GM12878 (cell line): Measurements from ENCODE around the gene TBXA2R. TPM values are rescaled to one million over a fixed set of nuclear protein-coding genes. Genes with fewer than 3 reads are reported as not detected.

Experiments used
- ATAC-seq: fragments of 200-7000 bp; cut with Tn5 transposase; 3 replicates; pipeline ENCODE4 v1.9.1; 2020; ENCODE audit warnings: mild to moderate bottlenecking, moderate library complexity
- BruUV-seq: library from RNA; stranded (reverse); fragments of 400-500 nt; replicated peaks from 2 replicates; lab custom pipeline; 2021; lab: Mats Ljungman, UMichigan
- CTCF ChIA-PET: fragments of 300-600 bp; sonication (Branson Sonifier 250); formaldehyde crosslinking; extraction: SDS; loops from one replicate; lab custom pipeline; 2021; ENCODE audit warnings: inconsistent platforms; lab: Yijun Ruan, JAX
- POLR2A ChIA-PET: fragments of 350-600 bp; formaldehyde crosslinking; extraction: SDS; loops from one replicate; lab custom pipeline; 2021; ENCODE audit warnings: inconsistent platforms; lab: Charles Lee
- RAD21 ChIA-PET: fragments of 300-600 bp; sonication (Branson Sonifier 250); formaldehyde crosslinking; loops from one replicate; lab custom pipeline; 2023; ENCODE audit warnings: antibody characterized with exemption; ENCODE audit not compliant: unreplicated experiment; lab: Charles Lee
- SMC1A ChIA-PET: fragments of 300-600 bp; sonication (Branson Sonifier 250); formaldehyde crosslinking; loops from one replicate; lab custom pipeline; 2023; ENCODE audit not compliant: unreplicated experiment, uncharacterized antibody; lab: Charles Lee
- DNase-seq: peaks from one replicate; pipeline ENCODE4 v3.0.0-alpha.2; 2011; ENCODE audit warnings: low read depth, low spot score
- FAIRE-seq: peaks from 3 replicates; lab custom pipeline; 2011; peaks lifted over from hg19 to GRCh38; lab: Jason Lieb, UNC
- H2AFZ ChIP-seq: 2 replicates; pipeline ENCODE4 v1.6.0; 2011; ENCODE audit warnings: low read depth, low read length, control low read depth; ENCODE audit not compliant: control insufficient read depth
- H3K27ac ChIP-seq: 2 replicates; pipeline ENCODE4 v1.5.1; 2011; ENCODE audit warnings: control low read depth; ENCODE audit not compliant: control insufficient read depth, insufficient read depth
- H3K27me3 ChIP-seq, 2 experiments: replicated peaks in 1 of 2; 2 replicates each; pipeline versions ENCODE4 v1.6.0 to v1.6.1; 2011; ENCODE audit warnings: low read length in 1 of 2; ENCODE audit not compliant: control insufficient read depth in 2 of 2, insufficient read depth in 2 of 2
- H3K36me3 ChIP-seq, 2 experiments: 2 replicates each; pipeline ENCODE4 v1.5.1; 2011; ENCODE audit warnings: low read length in 1 of 2; ENCODE audit not compliant: control insufficient read depth in 2 of 2, insufficient read depth in 2 of 2
- H3K4me1 ChIP-seq: 2 replicates; pipeline ENCODE4 v1.6.1; 2011; ENCODE audit warnings: mild to moderate bottlenecking, low read length, moderate library complexity, mixed read lengths; ENCODE audit not compliant: control insufficient read depth, insufficient read depth
- H3K4me2 ChIP-seq: 2 replicates; pipeline ENCODE4 v1.6.0; 2011; ENCODE audit warnings: control low read depth; ENCODE audit not compliant: control insufficient read depth, insufficient read depth
- H3K4me3 ChIP-seq: fragments of 200-600 bp; sonication (generic); 2 replicates; pipeline ENCODE4 v1.5.1; 2016
- H3K79me2 ChIP-seq: 2 replicates; pipeline ENCODE4 v1.6.0; 2011; ENCODE audit warnings: low read length; ENCODE audit not compliant: control insufficient read depth, insufficient read depth
- H3K9ac ChIP-seq: 2 replicates; pipeline ENCODE4 v1.8.0; 2011; ENCODE audit warnings: low read length, control low read depth, mixed read lengths; ENCODE audit not compliant: control insufficient read depth, insufficient read depth
- H3K9me3 ChIP-seq: replicated peaks from 3 replicates; pipeline ENCODE4 v1.5.1; 2011; ENCODE audit warnings: mild to moderate bottlenecking, low read length; ENCODE audit not compliant: control insufficient read depth, insufficient read depth
- H4K20me1 ChIP-seq: 2 replicates; pipeline ENCODE4 v1.6.0; 2011; ENCODE audit not compliant: control insufficient read depth, insufficient read depth
- CEBPB ChIP-seq, 2 experiments: fragments of 150-350 bp in 1 of 2; IDR thresholded peaks; 2 replicates each; pipeline ENCODE4 v1.6.1; 2012 to 2014; ENCODE audit warnings: low read depth in 2 of 2, low read length in 2 of 2, borderline replicate concordance in 1 of 2, inconsistent platforms in 1 of 2
- CEBPZ ChIP-seq: fragments of 150-350 bp; IDR thresholded peaks from 2 replicates; pipeline ENCODE4 v1.6.1; 2016; ENCODE audit warnings: low read depth, low read length
- CTCF ChIP-seq, 3 experiments: IDR thresholded peaks in 2 of 3; conservative IDR thresholded peaks in 1 of 3; 2 replicates each; pipeline ENCODE4 v1.5.1; 2011; ENCODE audit warnings: low read depth in 3 of 3, low read length in 3 of 3, mild to moderate bottlenecking in 3 of 3, control low read depth in 2 of 3, moderate library complexity in 2 of 3, inconsistent platforms in 1 of 3, mixed read lengths in 1 of 3; ENCODE audit not compliant: control insufficient read depth in 2 of 3, insufficient read depth in 1 of 3; ENCODE audit errors: extremely low read depth in 1 of 3
- EED ChIP-seq: sonication (generic); IDR thresholded peaks from 2 replicates; pipeline ENCODE4 v1.6.1; 2016; ENCODE audit warnings: antibody characterized with exemption, low read depth
- FOXK2 ChIP-seq: fragments of 450-650 bp; IDR thresholded peaks from 2 replicates; pipeline ENCODE4 v1.6.1; 2017; ENCODE audit warnings: mild to moderate bottlenecking, moderate library complexity
- MEF2B ChIP-seq: fragments of 450-650 bp; IDR thresholded peaks from 2 replicates; pipeline ENCODE4 v1.6.1; 2018; ENCODE audit warnings: mild to moderate bottlenecking, moderate library complexity; ENCODE audit not compliant: partially characterized antibody, poor library complexity, severe bottlenecking
- NFYB ChIP-seq: IDR thresholded peaks from 2 replicates; pipeline ENCODE4 v1.6.1; 2011; ENCODE audit warnings: low read depth, mild to moderate bottlenecking, low read length, improper control_type of control experiment, moderate library complexity; ENCODE audit not compliant: insufficient read depth
- RAD21 ChIP-seq: IDR thresholded peaks from 2 replicates; pipeline ENCODE4 v1.6.1; 2011; ENCODE audit warnings: mild to moderate bottlenecking, low read depth, low read length, moderate library complexity; ENCODE audit not compliant: insufficient read depth
- RAD51 ChIP-seq: fragments of 450-650 bp; IDR thresholded peaks from 2 replicates; pipeline ENCODE4 v1.6.1; 2016; ENCODE audit warnings: moderate library complexity, mild to moderate bottlenecking, inconsistent platforms
- REST ChIP-seq: IDR thresholded peaks from 2 replicates; pipeline ENCODE4 v1.6.1; 2012; ENCODE audit warnings: mild to moderate bottlenecking, low read depth, low read length
- SMAD5 ChIP-seq: IDR thresholded peaks from 2 replicates; pipeline ENCODE4 v1.6.1; 2016; ENCODE audit warnings: antibody characterized with exemption, low read depth
- SPI1 ChIP-seq: IDR thresholded peaks from 2 replicates; pipeline ENCODE4 v1.6.1; 2011; ENCODE audit warnings: low read depth, mild to moderate bottlenecking, low read length, moderate library complexity, borderline replicate concordance; ENCODE audit not compliant: insufficient read depth
- STAT3 ChIP-seq: IDR thresholded peaks from 2 replicates; pipeline ENCODE4 v1.6.1; 2011; ENCODE audit warnings: low read depth, low read length, improper control_type of control experiment
- YBX1 ChIP-seq: fragments of 450-650 bp; IDR thresholded peaks from 2 replicates; pipeline ENCODE4 v1.6.1; 2016; ENCODE audit warnings: antibody characterized with exemption
- ZNF207 ChIP-seq: fragments of 450-650 bp; IDR thresholded peaks from 2 replicates; pipeline ENCODE4 v1.6.1; 2014; ENCODE audit warnings: antibody characterized with exemption, mild to moderate bottlenecking, borderline replicate concordance
- WGBS: methylation state at CpG from one replicate; pipeline ENCODE4 v1.1.6; 2016; ENCODE audit warnings: low lambda C conversion rate; ENCODE audit not compliant: insufficient replicate concordance, insufficient coverage; ENCODE audit errors: missing lambda C conversion rate; 5-methylcytosine and 5-hydroxymethylcytosine counted together
- in situ Hi-C: fragments of 300-500 bp; cut with MboI; formaldehyde crosslinking; loops from 9 replicates; pipeline ENCODE4 v1.14.3; 2018; ENCODE audit warnings: mixed read lengths
- intact Hi-C: fragments of 100-400 bp; cut with micrococcal nuclease; formaldehyde crosslinking; loops from one replicate; pipeline ENCODE4 v1.14.2; 2022; ENCODE audit not compliant: unreplicated experiment
- polyA plus RNA-seq, 11 experiments: library from polyadenylated mRNA; depleted of rRNA in 4 of 11; unstranded in 6 of 11; stranded (reverse) in 5 of 11; fragments of >200 nt; fragmentation: Nextera tagmentation in 4 of 11; fragmentation: Illumina TruSeq in 1 of 11; extraction: Ambion mirVana in 4 of 11; extraction: Trizol in 1 of 11; gene quantifications; 1 replicate in 1 of 11; 2 replicates in 10 of 11; pipeline versions ENCODE4 v1.2.1 to v1.2.3, GENCODE V29; 2011 to 2016; ENCODE audit warnings: inconsistent platforms in 2 of 11, missing spikeins in 2 of 11, low read depth in 1 of 11
- total RNA-seq, 4 experiments: library from RNA; depleted of rRNA in 3 of 4; stranded (reverse); fragments of >200 nt in 3 of 4; fragmentation: Illumina TruSeq in 1 of 4; extraction: Trizol in 1 of 4; gene quantifications; 2 replicates each; pipeline versions ENCODE4 v1.2.1 to v1.2.3, GENCODE V29; 2013 to 2021

The TBXA2R gene
- total and polyA plus RNA-seq, 10 of the 15 experiments (the other 5 are each of a cell fraction or from before 2014, with no cell fraction given): 0.03 TPM; not detected in 8

- SMC1A ChIA-PET: no interaction called here
- intact Hi-C loops: loop anchor here (5.0 kb wide), 1 partner anchor 159 kb away; the partner anchor contains the start of gene TJP3
Observed at GRCh38 chr19:3547767-3548282, 58.9 kb downstream of the TBXA2R start.

More at GRCh38 chr19:3547767-3548282, 58.9 kb downstream of the TBXA2R start:
- no peak for ATAC-seq
- H2AFZ ChIP-seq: no peak overlapping the region
- in situ Hi-C loops: no loop called here
- H3K9ac ChIP-seq: no peak overlapping the region
- peaks cover 2 to 9% of the 10 kb centered on the region in 2 experiments; a peak in 3 of 4 replicates for H3K36me3 ChIP-seq
- CTCF ChIA-PET: interaction anchor here (1.3 to 1.6 kb wide), 2 partner anchors 9 to 69 kb away, joined by 3 to 4 read pairs; partner anchors contain the start of gene TEKTIP1
- TF ChIP-seq YBX1 (no peak), RAD21 (no peak), SMAD5 (no peak), CEBPZ (no peak), SPI1 (no peak), RAD51 (no peak), MEF2B (no peak), STAT3 (no peak), CTCF (IDR thresholded peaks at IDR 0.05 in 2 of 3, conservative IDR thresholded peaks at IDR 0.05 in 1 of 3; ENCODE audit: control insufficient read depth in 2 of 3, extremely low read depth in 1 of 3, insufficient read depth in 1 of 3, low read depth in 3 of 3, low read length in 3 of 3) (no peak), NFYB (no peak), ZNF207 (no peak), CEBPB (IDR thresholded peaks at IDR 0.05; ENCODE audit: borderline replicate concordance in 1 of 2, low read depth in 2 of 2, low read length in 2 of 2) (no peak), EED (no peak), REST (no peak), FOXK2 (no peak)
- POLR2A ChIA-PET: no interaction called here
- peaks cover 4% of the 10 kb centered on the region for H3K79me2 ChIP-seq
- no peaks in the 10 kb centered on the region for H3K27me3 ChIP-seq
- no peaks in the 10 kb centered on the region for H4K20me1 ChIP-seq
- BruUV-seq: no TSS peak
- no peak for DNase-seq
- peaks cover 5% of the 10 kb centered on the region for H3K4me1 ChIP-seq
- RAD21 ChIA-PET: no interaction called here
- H3K4me3 ChIP-seq: no peak overlapping the region
- H3K4me2 ChIP-seq: no peak overlapping the region
- H3K9me3 ChIP-seq: no peaks in the 10 kb centered on the region
- WGBS: 96% methylated on average over 36 of the region's 36 CpGs
- no peak for FAIRE-seq
- no peak overlapping the region for H3K27ac ChIP-seq
